OCI-LY1 (cell line): ENCODE measurements around the gene BAAT.

ENCODE experiments used
- H2AFZ ChIP-seq: fragments of 200-600 bp; sonication (generic), shearing (Covaris generic); 2 replicates; pipeline ENCODE4 v1.6.0; 2014; ENCODE audit warnings: antibody characterized with exemption, mild to moderate bottlenecking, low read length
- H3F3A ChIP-seq: fragments of 200-600 bp; sonication (generic), shearing (Covaris generic); 2 replicates; pipeline ENCODE4 v1.6.0; 2014; ENCODE audit warnings: mild to moderate bottlenecking, antibody characterized with exemption, low read length, moderate library complexity; ENCODE audit not compliant: insufficient read depth
- H3K27ac ChIP-seq: fragments of 200-600 bp; sonication (generic); 2 replicates; pipeline ENCODE4 v1.5.1; 2014; ENCODE audit warnings: low read length, mixed run types, mild to moderate bottlenecking, low read depth; ENCODE audit not compliant: poor library complexity, severe bottlenecking
- H3K27me3 ChIP-seq: fragments of 200-600 bp; sonication (generic); 2 replicates; pipeline ENCODE4 v1.6.0; 2014; ENCODE audit warnings: antibody characterized with exemption, mild to moderate bottlenecking, low read length, moderate library complexity; ENCODE audit not compliant: insufficient read depth
- H3K36me3 ChIP-seq: fragments of 200-600 bp; sonication (generic); 2 replicates; pipeline ENCODE4 v1.6.1; 2014; ENCODE audit warnings: mild to moderate bottlenecking, antibody characterized with exemption, low read length, moderate library complexity, mixed read lengths; ENCODE audit not compliant: insufficient read depth
- H3K4me1 ChIP-seq: fragments of 200-600 bp; sonication (generic); 2 replicates; pipeline ENCODE4 v1.5.1; 2014; ENCODE audit warnings: mild to moderate bottlenecking, low read length, moderate library complexity; ENCODE audit not compliant: insufficient read depth, severe bottlenecking
- H3K4me2 ChIP-seq: fragments of 200-600 bp; sonication (generic), shearing (Covaris generic); 2 replicates; pipeline ENCODE4 v1.6.1; 2014; ENCODE audit warnings: low read length
- H3K4me3 ChIP-seq: fragments of 200-600 bp; sonication (generic); 2 replicates; pipeline ENCODE4 v1.5.1; 2014; ENCODE audit warnings: low read length, low read depth, mild to moderate bottlenecking, mixed read lengths; ENCODE audit not compliant: poor library complexity, severe bottlenecking
- H3K79me2 ChIP-seq: fragments of 200-600 bp; shearing (Covaris generic); 2 replicates; pipeline ENCODE4 v1.6.1; 2016; ENCODE audit warnings: mixed run types, low read length, mixed read lengths; ENCODE audit not compliant: insufficient read depth
- H3K9ac ChIP-seq: fragments of 200-600 bp; sonication (generic), shearing (Covaris generic); 2 replicates; pipeline ENCODE4 v1.6.1; 2014; ENCODE audit warnings: mild to moderate bottlenecking, low read length, mixed read lengths
- H3K9me2 ChIP-seq: fragments of 200-600 bp; sonication (generic), shearing (Covaris generic); 2 replicates; pipeline ENCODE4 v1.6.1; 2014; ENCODE audit warnings: low read depth, mild to moderate bottlenecking, low read length, mixed read lengths
- H3K9me3 ChIP-seq: fragments of 200-600 bp; shearing (Covaris generic); 2 replicates; pipeline ENCODE4 v1.6.1; 2014; ENCODE audit warnings: low read length, mixed read lengths
- H4K20me1 ChIP-seq: fragments of 200-600 bp; sonication (generic), shearing (Covaris generic); 2 replicates; pipeline ENCODE4 v1.6.0; 2016; ENCODE audit warnings: mild to moderate bottlenecking, low read length; ENCODE audit not compliant: insufficient read depth
- EZH2 ChIP-seq: fragments of 200-600 bp; sonication (generic), shearing (Covaris generic); IDR thresholded peaks from 2 replicates; pipeline ENCODE4 v1.8.0; 2017; ENCODE audit warnings: borderline replicate concordance, mixed run types, mild to moderate bottlenecking, antibody characterized with exemption, low read length, moderate library complexity, mixed read lengths
- TF ChIP-seq, protein P1 (sequence below): fragments of 200-600 bp; sonication (generic), shearing (Covaris generic); IDR thresholded peaks from 2 replicates; pipeline ENCODE4 v1.5.1; 2017; ENCODE audit warnings: mild to moderate bottlenecking, antibody characterized with exemption, low read length, moderate library complexity, mixed read lengths

BAAT gene

GRCh38 chr9:101336091-101336490, 48.7 kb downstream of the BAAT start:
- Histone ChIP-seq H3K27ac (no peak overlapping the region), H3K4me1 (no peaks in the 10 kb centered on the region), H3F3A (no peaks in the 10 kb centered on the region), H4K20me1 (no peaks in the 10 kb centered on the region), H2AFZ (no peak overlapping the region), H3K79me2 (no peaks in the 10 kb centered on the region), H3K4me2 (no peak overlapping the region), H3K9me2 (no peaks in the 10 kb centered on the region), H3K9ac (no peak overlapping the region), H3K9me3 (no peaks in the 10 kb centered on the region), H3K27me3 (no peaks in the 10 kb centered on the region), H3K4me3 (no peak overlapping the region), H3K36me3 (no peaks in the 10 kb centered on the region)
- TF ChIP-seq, protein P1, sequence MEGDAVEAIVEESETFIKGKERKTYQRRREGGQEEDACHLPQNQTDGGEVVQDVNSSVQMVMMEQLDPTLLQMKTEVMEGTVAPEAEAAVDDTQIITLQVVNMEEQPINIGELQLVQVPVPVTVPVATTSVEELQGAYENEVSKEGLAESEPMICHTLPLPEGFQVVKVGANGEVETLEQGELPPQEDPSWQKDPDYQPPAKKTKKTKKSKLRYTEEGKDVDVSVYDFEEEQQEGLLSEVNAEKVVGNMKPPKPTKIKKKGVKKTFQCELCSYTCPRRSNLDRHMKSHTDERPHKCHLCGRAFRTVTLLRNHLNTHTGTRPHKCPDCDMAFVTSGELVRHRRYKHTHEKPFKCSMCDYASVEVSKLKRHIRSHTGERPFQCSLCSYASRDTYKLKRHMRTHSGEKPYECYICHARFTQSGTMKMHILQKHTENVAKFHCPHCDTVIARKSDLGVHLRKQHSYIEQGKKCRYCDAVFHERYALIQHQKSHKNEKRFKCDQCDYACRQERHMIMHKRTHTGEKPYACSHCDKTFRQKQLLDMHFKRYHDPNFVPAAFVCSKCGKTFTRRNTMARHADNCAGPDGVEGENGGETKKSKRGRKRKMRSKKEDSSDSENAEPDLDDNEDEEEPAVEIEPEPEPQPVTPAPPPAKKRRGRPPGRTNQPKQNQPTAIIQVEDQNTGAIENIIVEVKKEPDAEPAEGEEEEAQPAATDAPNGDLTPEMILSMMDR, result no peak
- no peak for TF ChIP-seq EZH2

- Histone ChIP-seq H3K36me3 (no peaks in the 10 kb centered on the region), H3K79me2 (no peaks in the 10 kb centered on the region), H3K4me3 (no peak overlapping the region), H3K4me1 (no peaks in the 10 kb centered on the region), H2AFZ (no peak overlapping the region), H3F3A (no peaks in the 10 kb centered on the region), H3K27me3 (no peaks in the 10 kb centered on the region), H4K20me1 (no peaks in the 10 kb centered on the region), H3K4me2 (no peak overlapping the region), H3K27ac (no peak overlapping the region), H3K9me3 (no peaks in the 10 kb centered on the region), H3K9ac (no peak overlapping the region), H3K9me2 (no peaks in the 10 kb centered on the region)
- TF ChIP-seq, protein P1, result no peak
- TF ChIP-seq EZH2, result no peak
These were observed 50.7 kb downstream of the BAAT start for GRCh38 chr9:101333926-101334702.

GRCh38 chr9:101333490-101333889, 51.3 kb downstream of the BAAT start:
- Histone ChIP-seq H3K4me1 (no peaks in the 10 kb centered on the region), H3K79me2 (no peaks in the 10 kb centered on the region), H3K9ac (no peak overlapping the region), H3K9me2 (no peaks in the 10 kb centered on the region), H3K27me3 (no peaks in the 10 kb centered on the region), H3F3A (no peaks in the 10 kb centered on the region), H3K27ac (no peak overlapping the region), H2AFZ (no peak overlapping the region), H3K4me2 (no peak overlapping the region), H4K20me1 (no peaks in the 10 kb centered on the region), H3K36me3 (no peaks in the 10 kb centered on the region), H3K4me3 (no peak overlapping the region), H3K9me3 (no peaks in the 10 kb centered on the region)
- no peak for TF ChIP-seq EZH2
- TF ChIP-seq, protein P1, result no peak
